Liver (tissue), 3 donors: ENCODE results near the gene GRIA1.

Experiments used
- ATF3 ChIP-seq: IDR thresholded peaks from 2 replicates; pipeline ENCODE4 v1.6.1; 2016; ENCODE audit warnings: antibody characterized with exemption
- CTCF ChIP-seq: fragments of 150-350 bp; IDR thresholded peaks from 2 replicates; pipeline ENCODE4 v1.5.1; 2017; ENCODE audit warnings: improper control_type of control experiment, low read depth, low read length; ENCODE audit not compliant: missing input control
- FOXA1 ChIP-seq: IDR thresholded peaks from 2 replicates; pipeline ENCODE4 v1.6.1; 2016; ENCODE audit warnings: antibody characterized with exemption
- GABPA ChIP-seq, 2 donors: IDR thresholded peaks in 1 of 2; conservative IDR thresholded peaks in 1 of 2; 2 replicates each; pipeline ENCODE4 v1.6.1; 2016; ENCODE audit warnings: antibody characterized with exemption in 2 of 2, mild to moderate bottlenecking in 1 of 2, moderate library complexity in 1 of 2
- JUND ChIP-seq, 2 donors: IDR thresholded peaks; 2 replicates each; pipeline ENCODE4 v1.6.1; 2016; ENCODE audit warnings: antibody characterized with exemption in 2 of 2
- MAX ChIP-seq: IDR thresholded peaks from 2 replicates; pipeline ENCODE4 v1.6.1; 2016; ENCODE audit warnings: antibody characterized with exemption
- RAD21 ChIP-seq, 2 donors: IDR thresholded peaks; 2 replicates each; pipeline ENCODE4 v1.6.1; 2016; ENCODE audit warnings: antibody characterized with exemption in 2 of 2, mild to moderate bottlenecking in 2 of 2
- REST ChIP-seq: IDR thresholded peaks from 2 replicates; pipeline ENCODE4 v1.6.1; 2016; ENCODE audit warnings: antibody characterized with exemption, mild to moderate bottlenecking
- SP1 ChIP-seq: IDR thresholded peaks from 2 replicates; pipeline ENCODE4 v1.6.1; 2018; ENCODE audit warnings: antibody characterized with exemption, mild to moderate bottlenecking
- TAF1 ChIP-seq: conservative IDR thresholded peaks from 2 replicates; pipeline ENCODE4 v1.6.1; 2016; ENCODE audit warnings: antibody characterized with exemption, mild to moderate bottlenecking
- YY1 ChIP-seq: IDR thresholded peaks from 2 replicates; pipeline ENCODE4 v1.6.1; 2016; ENCODE audit warnings: antibody characterized with exemption, mild to moderate bottlenecking
- ZBTB33 ChIP-seq: IDR thresholded peaks from 2 replicates; pipeline ENCODE4 v1.6.1; 2016; ENCODE audit warnings: antibody characterized with exemption
- donor health status: healthy.
- donor health status: healthy.

GRCh38 chr5:153765987-153766386, 275.5 kb downstream of the GRIA1 start:
- TF ChIP-seq CTCF (no peak), REST (no peak), TAF1 (no peak), ATF3 (no peak), MAX (no peak), YY1 (no peak), GABPA (IDR thresholded peaks at IDR 0.05 in 1 of 2, conservative IDR thresholded peaks at IDR 0.05 in 1 of 2) (no peak), RAD21 (IDR thresholded peaks at IDR 0.05) (no peak), JUND (IDR thresholded peaks at IDR 0.05) (no peak), ZBTB33 (no peak), FOXA1 (no peak), SP1 (no peak)
